ENCODE measurements around the gene PODNL1. TPM values are rescaled to one million over a fixed set of nuclear protein-coding genes. Genes with fewer than 3 reads are reported as not detected.

The PODNL1 gene
- total RNA-seq, 5 donors from 2014 or later (not counting 1 experiment from before 2014, with no cell fraction given), result 0.09 TPM; not detected in 4

GRCh38 chr19:13965926-13966683 is 27.9 kb upstream of the PODNL1 start:
- H3K27me3 Mint-ChIP-seq, result no peaks in the 10 kb centered on the region
- no peaks in the 10 kb centered on the region for H3K9me3 Mint-ChIP-seq
- Histone ChIP-seq H3K27ac (ENCODE audit: low read length) (no peak overlapping the region), H3K36me3 (ENCODE audit: control insufficient read depth in 2 of 2, extremely low read depth in 1 of 2, insufficient read depth in 1 of 2, low read length in 1 of 2) (peaks cover 39 to 58% of the 10 kb centered on the region in 2 donors), H3K27me3 (replicated peaks in 1 of 2; ENCODE audit: control insufficient read depth in 2 of 2, extremely low read depth in 1 of 2, insufficient read depth in 2 of 2, low read length in 1 of 2) (no peaks in the 10 kb centered on the region), H3K4me3 (ENCODE audit: control insufficient read depth in 1 of 2, extremely low read depth in 1 of 2, low read length in 1 of 2) (no peak overlapping the region), H3K9me3 (no peaks in the 10 kb centered on the region), H3K4me1 (ENCODE audit: control insufficient read depth in 1 of 2, extremely low read depth in 1 of 2, insufficient read depth in 2 of 2, low read length in 2 of 2) (no peaks in the 10 kb centered on the region)
- CTCF ChIA-PET, result interaction anchor here in 1 of 2 donors (0.5 kb wide), 1 partner anchor 181 kb away, joined by 3 read pairs; no protein-coding TSS in a partner anchor
- H3K36me3 Mint-ChIP-seq, result peaks cover 17% of the 10 kb centered on the region
- ATAC-seq (replicated peaks in 1 of 4) (no peak), DNase-seq (no peak)
- no peak overlapping the region for H3K27ac Mint-ChIP-seq
- H3K4me3 Mint-ChIP-seq, result no peak overlapping the region
- H3K4me1 Mint-ChIP-seq, result peaks cover 0 to 4% (median 0%) of the 10 kb centered on the region in 3 donors
- POLR2A ChIA-PET, result no interaction called here
- 95% methylated on average over 19 of the region's 20 CpGs for WGBS (ENCODE audit: insufficient coverage)

GRCh38 chr19:13965377-13965896 is 27.2 kb upstream of the PODNL1 start:
- Histone ChIP-seq H3K4me1 (ENCODE audit: control insufficient read depth in 1 of 2, extremely low read depth in 1 of 2, insufficient read depth in 2 of 2, low read length in 2 of 2) (no peaks in the 10 kb centered on the region), H3K36me3 (ENCODE audit: control insufficient read depth in 2 of 2, extremely low read depth in 1 of 2, insufficient read depth in 1 of 2, low read length in 1 of 2) (peaks cover 39 to 61% of the 10 kb centered on the region in 2 donors), H3K4me3 (ENCODE audit: control insufficient read depth in 1 of 2, extremely low read depth in 1 of 2, low read length in 1 of 2) (no peak overlapping the region), H3K9me3 (no peaks in the 10 kb centered on the region), H3K27me3 (replicated peaks in 1 of 2; ENCODE audit: control insufficient read depth in 2 of 2, extremely low read depth in 1 of 2, insufficient read depth in 2 of 2, low read length in 1 of 2) (no peaks in the 10 kb centered on the region), H3K27ac (ENCODE audit: low read length) (no peak overlapping the region)
- ChIA-PET CTCF (interaction anchor here in 1 of 2 donors (0.5 kb wide), 1 partner anchor 181 kb away, joined by 3 read pairs; no protein-coding TSS in a partner anchor), POLR2A (no interaction called here)
- peaks cover 0 to 4% (median 0%) of the 10 kb centered on the region in 3 donors for H3K4me1 Mint-ChIP-seq
- no peak overlapping the region for H3K27ac Mint-ChIP-seq
- DNase-seq (no peak), ATAC-seq (replicated peaks in 1 of 4) (no peak)
- no peak overlapping the region for H3K4me3 Mint-ChIP-seq
- no peaks in the 10 kb centered on the region for H3K27me3 Mint-ChIP-seq
- peaks cover 20% of the 10 kb centered on the region for H3K36me3 Mint-ChIP-seq
- no peaks in the 10 kb centered on the region for H3K9me3 Mint-ChIP-seq
- 97% methylated on average over 22 of the region's 24 CpGs for WGBS (ENCODE audit: insufficient coverage)

- H3K4me3 ChIP-seq (ENCODE audit: control insufficient read depth in 1 of 2, extremely low read depth in 1 of 2, low read length in 1 of 2), result no peak overlapping the region
- CTCF ChIA-PET, result no interaction called here
- no peaks in the 10 kb centered on the region for H3K27me3 ChIP-seq (replicated peaks in 1 of 2; ENCODE audit: control insufficient read depth in 2 of 2, extremely low read depth in 1 of 2, insufficient read depth in 2 of 2, low read length in 1 of 2)
- WGBS (ENCODE audit: insufficient coverage), result 100% methylated on average over 1 of the region's 5 CpGs
- POLR2A ChIA-PET, result no interaction called here
- Mint-ChIP-seq H3K4me3 (no peak overlapping the region), H3K4me1 (peaks cover 0 to 4% (median 0%) of the 10 kb centered on the region in 3 donors), H3K9me3 (no peaks in the 10 kb centered on the region), H3K27me3 (no peaks in the 10 kb centered on the region), H3K36me3 (peaks cover 20% of the 10 kb centered on the region), H3K27ac (peak overlapping the region in 1 of 2 donors; percentile 10)
- H3K4me1 ChIP-seq (ENCODE audit: control insufficient read depth in 1 of 2, extremely low read depth in 1 of 2, insufficient read depth in 2 of 2, low read length in 2 of 2), result no peaks in the 10 kb centered on the region
- H3K9me3 ChIP-seq, result no peaks in the 10 kb centered on the region
- H3K27ac ChIP-seq (ENCODE audit: low read length), result no peak overlapping the region
- peaks cover 43 to 63% of the 10 kb centered on the region in 2 donors for H3K36me3 ChIP-seq (ENCODE audit: control insufficient read depth in 2 of 2, extremely low read depth in 1 of 2, insufficient read depth in 1 of 2, low read length in 1 of 2)
- ATAC-seq (replicated peaks in 1 of 4) (no peak), DNase-seq (no peak)
Measured at GRCh38 chr19:13964776-13965175, 26.6 kb upstream of the PODNL1 start.

- Histone ChIP-seq H3K4me1 (ENCODE audit: control insufficient read depth in 1 of 2, extremely low read depth in 1 of 2, insufficient read depth in 2 of 2, low read length in 2 of 2) (peaks cover 0 to 4% of the 10 kb centered on the region in 2 experiments), H3K27me3 (replicated peaks in 1 of 2; ENCODE audit: control insufficient read depth in 2 of 2, extremely low read depth in 1 of 2, insufficient read depth in 2 of 2, low read length in 1 of 2) (no peaks in the 10 kb centered on the region), H3K4me3 (ENCODE audit: control insufficient read depth in 1 of 2, extremely low read depth in 1 of 2, low read length in 1 of 2) (no peak overlapping the region), H3K27ac (ENCODE audit: low read length) (no peak overlapping the region), H3K9me3 (no peaks in the 10 kb centered on the region), H3K36me3 (ENCODE audit: control insufficient read depth in 2 of 2, extremely low read depth in 1 of 2, insufficient read depth in 1 of 2, low read length in 1 of 2) (peaks cover 34 to 66% of the 10 kb centered on the region in 2 donors)
- Mint-ChIP-seq H3K4me3 (no peak overlapping the region), H3K27ac (no peak overlapping the region), H3K36me3 (peaks cover 18% of the 10 kb centered on the region), H3K27me3 (no peaks in the 10 kb centered on the region), H3K9me3 (no peaks in the 10 kb centered on the region), H3K4me1 (peaks cover 0 to 2% (median 0%) of the 10 kb centered on the region in 3 donors)
- ChIA-PET POLR2A (no interaction called here), CTCF (no interaction called here)
- DNase-seq (no peak), ATAC-seq (replicated peaks in 1 of 4) (peak in 1 of 4 experiments; percentile 15)
- WGBS (ENCODE audit: insufficient coverage), result 95% methylated on average over 46 of the region's 48 CpGs
Measured at GRCh38 chr19:13963603-13964105, 25.4 kb upstream of the PODNL1 start.

- Mint-ChIP-seq H3K4me1 (peaks cover 0 to 2% (median 0%) of the 10 kb centered on the region in 3 donors), H3K9me3 (no peaks in the 10 kb centered on the region), H3K27me3 (no peaks in the 10 kb centered on the region), H3K27ac (no peak overlapping the region), H3K36me3 (peaks cover 22% of the 10 kb centered on the region), H3K4me3 (no peak overlapping the region)
- Histone ChIP-seq H3K9me3 (no peaks in the 10 kb centered on the region), H3K36me3 (ENCODE audit: control insufficient read depth in 2 of 2, extremely low read depth in 1 of 2, insufficient read depth in 1 of 2, low read length in 1 of 2) (peaks cover 34 to 66% of the 10 kb centered on the region in 2 donors), H3K27ac (ENCODE audit: low read length) (no peak overlapping the region), H3K4me3 (ENCODE audit: control insufficient read depth in 1 of 2, extremely low read depth in 1 of 2, low read length in 1 of 2) (no peak overlapping the region), H3K27me3 (replicated peaks in 1 of 2; ENCODE audit: control insufficient read depth in 2 of 2, extremely low read depth in 1 of 2, insufficient read depth in 2 of 2, low read length in 1 of 2) (no peaks in the 10 kb centered on the region), H3K4me1 (ENCODE audit: control insufficient read depth in 1 of 2, extremely low read depth in 1 of 2, insufficient read depth in 2 of 2, low read length in 2 of 2) (peaks cover 0 to 5% of the 10 kb centered on the region in 2 experiments)
- ChIA-PET CTCF (no interaction called here), POLR2A (no interaction called here)
- WGBS (ENCODE audit: insufficient coverage), result 98% methylated on average over 50 of the region's 89 CpGs
- no peak for DNase-seq
- ATAC-seq (replicated peaks in 1 of 4), result no peak
Measured at GRCh38 chr19:13962699-13963602, 24.7 kb upstream of the PODNL1 start.

Measured in T-cell (primary cell).